HCT116 (cell line): ENCODE measurements around the gene YDJC.
A peak's percentile ranks its signal among the peaks of the same experiment; 100 is the strongest.

ENCODE experiments used
- CTCF ChIP-seq, 3 experiments: fragments of 200-600 bp in 1 of 3; sonication (generic) in 1 of 3; IDR thresholded peaks in 2 of 3; conservative IDR thresholded peaks in 1 of 3; 2 replicates each; pipeline ENCODE4 v1.5.1; 2012 to 2017; ENCODE audit warnings: low read depth in 2 of 3, low read length in 2 of 3, antibody characterized with exemption in 1 of 3, borderline replicate concordance in 1 of 3, control low read depth in 1 of 3, mild to moderate bottlenecking in 1 of 3, mixed read lengths in 1 of 3, mixed run types in 1 of 3, moderate library complexity in 1 of 3; ENCODE audit not compliant: insufficient read depth in 1 of 3
- EZH2 ChIP-seq: fragments of 200-600 bp; sonication (generic); IDR thresholded peaks from 2 replicates; pipeline ENCODE4 v1.6.1; 2017; ENCODE audit warnings: antibody characterized with exemption, mixed run types
- MAX ChIP-seq: IDR thresholded peaks from 2 replicates; pipeline ENCODE4 v1.6.1; 2012
- POLR2A ChIP-seq: IDR thresholded peaks from 2 replicates; pipeline ENCODE4 v1.7.0; 2011; ENCODE audit warnings: borderline replicate concordance; ENCODE audit not compliant: insufficient read depth, insufficient read length; ENCODE audit errors: extremely low read depth
- SP1 ChIP-seq: IDR thresholded peaks from 2 replicates; pipeline ENCODE4 v1.6.1; 2012; ENCODE audit warnings: low read depth
- YY1 ChIP-seq: IDR thresholded peaks from 2 replicates; pipeline ENCODE4 v1.6.1; 2011; ENCODE audit warnings: low read length, low read depth, moderate library complexity, mild to moderate bottlenecking; ENCODE audit not compliant: insufficient replicate concordance; ENCODE audit errors: extremely low read depth
- ZNF274 ChIP-seq: fragments of 200-500 bp; sonication (Bioruptor generic); IDR thresholded peaks from 2 replicates; pipeline ENCODE4 v1.6.1; 2014; ENCODE audit warnings: mild to moderate bottlenecking, low read depth, low read length, inconsistent platforms
- TF ChIP-seq, protein P1 (sequence below): IDR thresholded peaks from 2 replicates; pipeline ENCODE4 v1.6.1; 2012

- TF ChIP-seq EZH2 (no peak), CTCF (IDR thresholded peaks at IDR 0.05 in 2 of 3, conservative IDR thresholded peaks at IDR 0.05 in 1 of 3; ENCODE audit: borderline replicate concordance in 1 of 3, insufficient read depth in 1 of 3, low read depth in 2 of 3, low read length in 2 of 3) (peak; percentile 70 to 75 (median 75); a peak in 5 of 6 replicates), POLR2A (no peak), YY1 (no peak), ZNF274 (no peak), SP1 (no peak), MAX (no peak)
- TF ChIP-seq, protein P1, sequence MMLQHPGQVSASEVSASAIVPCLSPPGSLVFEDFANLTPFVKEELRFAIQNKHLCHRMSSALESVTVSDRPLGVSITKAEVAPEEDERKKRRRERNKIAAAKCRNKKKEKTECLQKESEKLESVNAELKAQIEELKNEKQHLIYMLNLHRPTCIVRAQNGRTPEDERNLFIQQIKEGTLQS, result no peak
These were observed 13.0 kb upstream of the YDJC start for GRCh38 chr22:21642584-21643448.
